Brain microvascular endothelial cell (primary cell): ENCODE data around the gene ADORA2B.
A peak's percentile ranks its signal among the peaks of the same experiment; 100 is the strongest.
"Not testable (repeated sequence)": the region's sequence is repeated elsewhere in the genome, so short reads cannot be mapped to it uniquely, and the experiment has no call there.

Source experiments
- DNase-seq: peaks from one replicate; pipeline ENCODE4 v3.0.0-alpha.2; 2020
- H3K27ac ChIP-seq: fragments of 250-450 bp; sonication (Bioruptor Pico); 2 replicates; pipeline ENCODE4 v1.5.1; 2020; ENCODE audit warnings: mild to moderate bottlenecking, moderate library complexity
- H3K27me3 ChIP-seq: fragments of 250-450 bp; sonication (Bioruptor Pico); replicated peaks from 2 replicates; pipeline ENCODE4 v1.5.1; 2020; ENCODE audit warnings: mild to moderate bottlenecking
- H3K36me3 ChIP-seq: fragments of 250-450 bp; sonication (Bioruptor Pico); replicated peaks from 2 replicates; pipeline ENCODE4 v1.5.1; 2020; ENCODE audit warnings: mild to moderate bottlenecking
- H3K4me3 ChIP-seq: 2 replicates; pipeline ENCODE4 v1.5.1; 2011; ENCODE audit warnings: low read depth, mild to moderate bottlenecking, control low read depth, low read length, moderate library complexity
- CTCF ChIP-seq: IDR thresholded peaks from 2 replicates; pipeline ENCODE4 v1.5.1; 2011; ENCODE audit warnings: low read depth, mild to moderate bottlenecking, moderate library complexity, low read length, control low read depth, inconsistent platforms; ENCODE audit errors: missing control alignments
- in situ Hi-C: cut with HindIII; loops from 2 replicates; pipeline ENCODE4 v1.10.0; 2017; ENCODE audit warnings: low sequenced_read_pairs, low pct_ligation_motif_present

ADORA2B gene

GRCh38 chr17:15944759-15945526, at the start of gene ADORA2B:
Gene ADORA2B (plus strand): TSS chr17:15945130. CDS start chr17:15945249, 119 bp downstream.
- Histone ChIP-seq H3K36me3 (no peaks in the 10 kb centered on the region), H3K4me3 (peak within 1 kb of the TSS; percentile 83), H3K27ac (peak within 1 kb of the TSS; percentile 75), H3K27me3 (no peaks in the 10 kb centered on the region)
- TF ChIP-seq CTCF, result peak; percentile 43
- in situ Hi-C loops, result no loop called here
- DNase-seq, result peak; percentile 60

- H3K4me3 ChIP-seq, result no peak overlapping the region
- H3K36me3 ChIP-seq, result no peaks in the 10 kb centered on the region
- no peaks in the 10 kb centered on the region for H3K27me3 ChIP-seq
- DNase-seq, result no peak
- in situ Hi-C loops, result no loop called here
- no peak for TF ChIP-seq CTCF
- H3K27ac ChIP-seq, result no peak overlapping the region
Observed at GRCh38 chr17:15896277-15896676, 48.7 kb upstream of the ADORA2B start.

GRCh38 chr17:15896834-15897233, 48.1 kb upstream of the ADORA2B start:
- no peaks in the 10 kb centered on the region for H3K36me3 ChIP-seq
- TF ChIP-seq CTCF, result no peak
- H3K27ac ChIP-seq, result no peak overlapping the region
- no peak for DNase-seq
- H3K4me3 ChIP-seq, result no peak overlapping the region
- in situ Hi-C loops, result no loop called here
- no peaks in the 10 kb centered on the region for H3K27me3 ChIP-seq

- H3K36me3 ChIP-seq, in situ Hi-C loops: not testable (repeated sequence)
Observed at GRCh38 chr17:15899596-15899995, 45.3 kb upstream of the ADORA2B start.

GRCh38 chr17:15900871-15901270, 44.1 kb upstream of the ADORA2B start:
- no peak for DNase-seq
- no peaks in the 10 kb centered on the region for H3K36me3 ChIP-seq
- no peak overlapping the region for H3K27ac ChIP-seq
- no peaks in the 10 kb centered on the region for H3K27me3 ChIP-seq
- in situ Hi-C loops, result no loop called here
- no peak for TF ChIP-seq CTCF
- no peak overlapping the region for H3K4me3 ChIP-seq

More at GRCh38 chr17:15899596-15899995, 45.3 kb upstream of the ADORA2B start:
- not testable (repeated sequence) for DNase-seq, H3K27ac ChIP-seq, H3K27me3 ChIP-seq, H3K4me3 ChIP-seq

- H3K4me3 ChIP-seq, DNase-seq, H3K27ac ChIP-seq, H3K27me3 ChIP-seq, in situ Hi-C loops, H3K36me3 ChIP-seq: not testable (repeated sequence)
Observed at GRCh38 chr17:15905236-15905635, 39.7 kb upstream of the ADORA2B start.

GRCh38 chr17:15907290-15907689, 37.6 kb upstream of the ADORA2B start:
- no peak for TF ChIP-seq CTCF
- Histone ChIP-seq H3K4me3 (no peak overlapping the region), H3K27ac (no peak overlapping the region), H3K36me3 (no peaks in the 10 kb centered on the region), H3K27me3 (no peaks in the 10 kb centered on the region)
- DNase-seq, result no peak
- in situ Hi-C loops, result no loop called here
